H9 (cell line): ENCODE results near the gene HHEX. TPM values are rescaled to one million over a fixed set of nuclear protein-coding genes. Genes with fewer than 3 reads are reported as not detected.

ENCODE experiments used
- DNase-seq: peaks from one replicate; pipeline ENCODE4 v3.0.0-alpha.2; 2017
- H2AFZ ChIP-seq: one replicate; pipeline ENCODE4 v1.6.1; 2013; ENCODE audit warnings: mild to moderate bottlenecking, low read length, control low read depth, moderate library complexity
- H2AK5ac ChIP-seq: 2 replicates; pipeline ENCODE4 v1.6.1; 2013; ENCODE audit warnings: low read length, control low read depth, mixed read lengths; ENCODE audit not compliant: insufficient read length
- H2BK120ac ChIP-seq: one replicate; pipeline ENCODE4 v1.6.1; 2013; ENCODE audit warnings: low read depth, mild to moderate bottlenecking, low read length, control low read depth, inconsistent platforms; ENCODE audit not compliant: poor library complexity, severe bottlenecking
- H2BK12ac ChIP-seq: 2 replicates; pipeline ENCODE4 v1.6.1; 2013; ENCODE audit warnings: low read length, control low read depth, mixed read lengths, low read depth; ENCODE audit not compliant: insufficient read length
- H2BK15ac ChIP-seq: 2 replicates; pipeline ENCODE4 v1.6.1; 2013; ENCODE audit warnings: low read depth, low read length, control low read depth
- H2BK20ac ChIP-seq: one replicate; pipeline ENCODE4 v1.6.1; 2013; ENCODE audit warnings: low read depth, mild to moderate bottlenecking, low read length, control low read depth, inconsistent platforms; ENCODE audit not compliant: poor library complexity, severe bottlenecking
- H2BK5ac ChIP-seq: 2 replicates; pipeline ENCODE4 v1.6.1; 2013; ENCODE audit warnings: low read length, control low read depth, mixed read lengths; ENCODE audit not compliant: insufficient read length
- H3K14ac ChIP-seq: 2 replicates; pipeline ENCODE4 v1.6.1; 2013; ENCODE audit warnings: low read length, control low read depth; ENCODE audit not compliant: insufficient read depth
- H3K18ac ChIP-seq: 2 replicates; pipeline ENCODE4 v1.6.1; 2013; ENCODE audit warnings: low read depth, mild to moderate bottlenecking, mixed read lengths, low read length, control low read depth; ENCODE audit not compliant: insufficient read length
- H3K23ac ChIP-seq: 2 replicates; pipeline ENCODE4 v1.6.1; 2013; ENCODE audit warnings: low read length, control low read depth, mixed read lengths, low read depth; ENCODE audit not compliant: insufficient read length
- H3K23me2 ChIP-seq: 2 replicates; pipeline ENCODE4 v1.6.1; 2013; ENCODE audit warnings: low read depth, mild to moderate bottlenecking, mixed read lengths, low read length, control low read depth; ENCODE audit not compliant: insufficient read length, poor library complexity, severe bottlenecking
- H3K27ac ChIP-seq: 2 replicates; pipeline ENCODE4 v1.5.1; 2013; ENCODE audit warnings: low read length, control low read depth, mixed read lengths, low read depth; ENCODE audit not compliant: insufficient read length
- H3K27me3 ChIP-seq: 2 replicates; pipeline ENCODE4 v1.6.1; 2013; ENCODE audit warnings: low read length, control low read depth, inconsistent platforms; ENCODE audit not compliant: insufficient read depth
- H3K4ac ChIP-seq: 2 replicates; pipeline ENCODE4 v1.6.1; 2013; ENCODE audit warnings: low read depth, mild to moderate bottlenecking, control low read depth, inconsistent platforms, low read length, moderate library complexity
- H3K4me1 ChIP-seq: 2 replicates; pipeline ENCODE4 v1.6.1; 2013; ENCODE audit warnings: low read length, control low read depth, inconsistent platforms; ENCODE audit not compliant: insufficient read depth
- H3K4me2 ChIP-seq: 2 replicates; pipeline ENCODE4 v1.6.1; 2013; ENCODE audit warnings: low read length, control low read depth, mixed read lengths; ENCODE audit not compliant: insufficient read length, insufficient read depth
- H3K56ac ChIP-seq: 2 replicates; pipeline ENCODE4 v1.6.1; 2013; ENCODE audit warnings: low read depth, mild to moderate bottlenecking, mixed read lengths, low read length, control low read depth; ENCODE audit not compliant: insufficient read length
- H3K79me1 ChIP-seq: 2 replicates; pipeline ENCODE4 v1.6.1; 2013; ENCODE audit warnings: low read depth, mild to moderate bottlenecking, moderate library complexity, low read length, control low read depth, inconsistent platforms; ENCODE audit not compliant: insufficient read depth, poor library complexity, severe bottlenecking
- H3K79me2 ChIP-seq: 2 replicates; pipeline ENCODE4 v1.6.1; 2013; ENCODE audit warnings: low read length, control low read depth, inconsistent platforms; ENCODE audit not compliant: insufficient read depth
- H3K9ac ChIP-seq: 2 replicates; pipeline ENCODE4 v1.6.1; 2013; ENCODE audit warnings: low read length, control low read depth, mixed read lengths; ENCODE audit not compliant: insufficient read length; ENCODE audit errors: extremely low read depth
- H3K9me3 ChIP-seq: one replicate; pipeline ENCODE4 v1.6.1; 2013; ENCODE audit warnings: low read depth, low read length, inconsistent platforms; ENCODE audit not compliant: control insufficient read depth
- H3T11ph ChIP-seq: one replicate; pipeline ENCODE4 v1.6.1; 2013; ENCODE audit warnings: mild to moderate bottlenecking, low read length, control low read depth, inconsistent platforms
- H4K20me1 ChIP-seq: one replicate; pipeline ENCODE4 v1.6.1; 2013; ENCODE audit not compliant: control insufficient read depth, insufficient read length, insufficient read depth
- H4K5ac ChIP-seq: 2 replicates; pipeline ENCODE4 v1.6.1; 2013; ENCODE audit warnings: low read depth, mild to moderate bottlenecking, mixed read lengths, low read length, control low read depth; ENCODE audit not compliant: insufficient read length
- H4K8ac ChIP-seq: replicated peaks from 2 replicates; pipeline ENCODE4 v1.6.1; 2013; ENCODE audit warnings: low read length, control low read depth, mixed read lengths, low read depth; ENCODE audit not compliant: insufficient read length
- H4K91ac ChIP-seq: 2 replicates; pipeline ENCODE4 v1.6.1; 2013; ENCODE audit warnings: low read depth, mild to moderate bottlenecking, moderate library complexity, mixed read lengths, low read length, control low read depth; ENCODE audit not compliant: insufficient read length
- H3K27ac Mint-ChIP-seq, 3 experiments: 2 replicates in 2 of 3; 3 replicates in 1 of 3; pipeline ENCODE4 v1.8.0; 2020 to 2021; ENCODE audit warnings: mixed read lengths in 3 of 3, mild to moderate bottlenecking in 1 of 3, moderate library complexity in 1 of 3
- H3K27me3 Mint-ChIP-seq: 2 replicates; pipeline ENCODE4 v1.8.0; 2021; ENCODE audit warnings: low read depth, mild to moderate bottlenecking, moderate library complexity, mixed read lengths
- H3K36me3 Mint-ChIP-seq, 3 experiments: 2 replicates in 2 of 3; 3 replicates in 1 of 3; pipeline ENCODE4 v1.8.0; 2020 to 2021; ENCODE audit warnings: low read depth in 3 of 3, mixed read lengths in 3 of 3; ENCODE audit not compliant: insufficient read depth in 1 of 3
- H3K4me1 Mint-ChIP-seq, 2 experiments: 2 replicates each; pipeline ENCODE4 v1.8.0; 2020; ENCODE audit warnings: mixed read lengths in 2 of 2
- H3K4me3 Mint-ChIP-seq, 2 experiments: 2 replicates in 1 of 2; 3 replicates in 1 of 2; pipeline ENCODE4 v1.8.0; 2020 to 2021; ENCODE audit warnings: mild to moderate bottlenecking in 2 of 2, mixed read lengths in 2 of 2, moderate library complexity in 1 of 2
- H3K9me3 Mint-ChIP-seq, 2 experiments: 2 replicates in 1 of 2; 3 replicates in 1 of 2; pipeline ENCODE4 v1.8.0; 2020; ENCODE audit warnings: mild to moderate bottlenecking in 2 of 2, mixed read lengths in 2 of 2, moderate library complexity in 1 of 2
- CTCF ChIP-seq: fragments of 200-600 bp; sonication (generic); conservative IDR thresholded peaks from 3 replicates; pipeline ENCODE4 v1.8.0; 2021; ENCODE audit warnings: antibody characterized with exemption, mild to moderate bottlenecking
- WGBS: extraction: QIAGEN DNeasy Blood & Tissue Kit; methylation state at CpG from one replicate; pipeline ENCODE4 v1.1.7; 2013; ENCODE audit warnings: missing lambda C conversion rate, low lambda C conversion rate, mixed read lengths; ENCODE audit not compliant: insufficient read length; ENCODE audit errors: extremely low coverage; 5-methylcytosine and 5-hydroxymethylcytosine counted together
- total RNA-seq: library from RNA; stranded (reverse); gene quantifications from 2 replicates; pipeline ENCODE4 v1.2.1, GENCODE V29; 2021

HHEX gene
- total RNA-seq, 1 experiment from 2014 or later: 2.2 TPM

DNA sequence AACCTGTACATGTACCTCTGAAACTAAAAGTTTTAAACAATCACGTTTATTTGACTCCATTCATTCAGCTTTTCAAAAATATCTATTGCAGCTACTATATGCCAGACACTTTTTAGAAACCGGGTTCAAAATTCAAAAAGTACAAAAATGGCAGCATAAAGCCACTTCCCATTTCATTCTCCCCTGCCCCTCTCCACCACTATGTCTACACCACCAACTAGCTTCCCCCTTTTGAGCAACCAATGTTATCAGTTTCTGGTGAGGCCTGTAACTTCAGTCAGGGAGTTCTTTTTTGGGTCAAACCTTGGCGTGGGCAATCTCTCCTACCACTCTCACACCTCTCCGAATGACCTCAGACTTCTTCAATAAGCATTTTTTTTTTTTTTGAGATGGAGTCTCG lies 11.5 kb upstream of the HHEX start:
- Histone ChIP-seq H2BK5ac (no peak overlapping the region), H3K18ac (no peak overlapping the region), H2AFZ (no peak overlapping the region), H3K27ac (no peak overlapping the region), H2BK120ac (no peak overlapping the region), H3K27me3 (no peaks in the 10 kb centered on the region), H2BK12ac (no peak overlapping the region), H3K4me2 (no peak overlapping the region), H3K56ac (no peak overlapping the region), H4K8ac (no peak overlapping the region), H3K4me1 (no peaks in the 10 kb centered on the region), H4K20me1 (no peaks in the 10 kb centered on the region), H3K4ac (no peak overlapping the region), H4K5ac (no peak overlapping the region), H3K23me2 (no peaks in the 10 kb centered on the region), H3K14ac (no peak overlapping the region), H3K9ac (no peak overlapping the region), H3T11ph (no peak overlapping the region), H4K91ac (no peak overlapping the region), H2AK5ac (no peak overlapping the region), H2BK15ac (no peak overlapping the region), H3K9me3 (no peaks in the 10 kb centered on the region), H3K79me2 (no peaks in the 10 kb centered on the region), H2BK20ac (no peak overlapping the region), H3K23ac (no peak overlapping the region), H3K79me1 (no peaks in the 10 kb centered on the region)
- peaks cover 13 to 18% of the 10 kb centered on the region in 2 experiments for H3K9me3 Mint-ChIP-seq
- no peak for TF ChIP-seq CTCF
- H3K4me3 Mint-ChIP-seq: no peak overlapping the region
- no CpG with 5 or more reads among the region's 5 CpGs for WGBS
- H3K36me3 Mint-ChIP-seq: peaks cover 5 to 10% (median 7%) of the 10 kb centered on the region in 3 experiments; a peak in 6 of 7 replicates
- no peak overlapping the region for H3K27ac Mint-ChIP-seq
- no peaks in the 10 kb centered on the region for H3K4me1 Mint-ChIP-seq
- DNase-seq: no peak
- peaks cover 8% of the 10 kb centered on the region for H3K27me3 Mint-ChIP-seq
